SK-N-SH (cell line): ENCODE data around the gene PKP1. TPM values are rescaled to one million over a fixed set of nuclear protein-coding genes. Genes with fewer than 3 reads are reported as not detected.

ENCODE experiments used
- CTCF ChIA-PET: fragments of 300-600, 350-600 bp; formaldehyde crosslinking; extraction: SDS; loops from one replicate; lab custom pipeline; 2021; lab: Yijun Ruan, JAX
- POLR2A ChIA-PET: fragments of 350-600 bp; sonication (Branson Sonifier 250); formaldehyde crosslinking; extraction: SDS; loops from one replicate; lab custom pipeline; 2020; ENCODE audit warnings: antibody characterized with exemption, inconsistent platforms; lab: Yijun Ruan, JAX
- DNase-seq: peaks from one replicate; pipeline ENCODE4 v3.0.0; 2012
- H2AFZ ChIP-seq: fragments of 200-600 bp; sonication (generic); 2 replicates; pipeline ENCODE4 v1.8.1; 2016; ENCODE audit warnings: antibody characterized with exemption, mild to moderate bottlenecking, low read depth
- H3F3A ChIP-seq: fragments of 200-600 bp; sonication (generic); replicated peaks from 2 replicates; pipeline ENCODE3; 2016; ENCODE audit warnings: antibody characterized with exemption, mild to moderate bottlenecking; ENCODE audit not compliant: insufficient read depth
- H3K27ac ChIP-seq, 2 experiments: fragments of 200-500 bp in 1 of 2; fragments of 200-600 bp in 1 of 2; sonication (Bioruptor generic) in 1 of 2; sonication (generic), shearing (Covaris generic) in 1 of 2; 2 replicates each; pipeline versions ENCODE4 v1.5.1 to v1.6.1; 2014 to 2016; ENCODE audit warnings: low read depth in 2 of 2, inconsistent platforms in 1 of 2, low read length in 1 of 2, mild to moderate bottlenecking in 1 of 2, mixed read lengths in 1 of 2
- H3K27me3 ChIP-seq: fragments of 200-600 bp; sonication (generic), shearing (Covaris generic); 2 replicates; pipeline ENCODE4 v1.6.1; 2016; ENCODE audit warnings: mixed run types; ENCODE audit not compliant: insufficient read depth
- H3K36me3 ChIP-seq, 2 experiments: fragments of 200-500 bp in 1 of 2; fragments of 200-600 bp in 1 of 2; sonication (Bioruptor generic) in 1 of 2; sonication (generic) in 1 of 2; replicated peaks in 1 of 2; 2 replicates each; pipeline versions ENCODE3 to v1.5.1; 2014 to 2016; ENCODE audit warnings: low read length in 1 of 2, mild to moderate bottlenecking in 1 of 2; ENCODE audit not compliant: insufficient read depth in 2 of 2, control insufficient read depth in 1 of 2
- H3K4me1 ChIP-seq, 2 experiments: fragments of 200-500 bp in 1 of 2; fragments of 200-600 bp in 1 of 2; sonication (Bioruptor generic) in 1 of 2; sonication (generic), shearing (Covaris generic) in 1 of 2; 2 replicates each; pipeline versions ENCODE4 v1.5.1 to v1.6.1; 2014 to 2016; ENCODE audit warnings: low read depth in 1 of 2, low read length in 1 of 2, mixed run types in 1 of 2; ENCODE audit not compliant: insufficient read depth in 2 of 2, control insufficient read depth in 1 of 2
- H3K4me2 ChIP-seq: fragments of 200-600 bp; sonication (generic), shearing (Covaris generic); 2 replicates; pipeline ENCODE4 v1.6.1; 2017; ENCODE audit warnings: mixed run types
- H3K4me3 ChIP-seq, 2 experiments: fragments of 200-500 bp in 1 of 2; fragments of 200-600 bp in 1 of 2; sonication (Bioruptor generic) in 1 of 2; sonication (generic), shearing (Covaris generic) in 1 of 2; 2 replicates each; pipeline versions ENCODE4 v1.5.1 to v1.8.1; 2014 to 2016; ENCODE audit warnings: low read depth in 2 of 2, inconsistent platforms in 1 of 2, low read length in 1 of 2, mild to moderate bottlenecking in 1 of 2, mixed read lengths in 1 of 2, moderate library complexity in 1 of 2
- H3K79me2 ChIP-seq: fragments of 200-600 bp; sonication (generic); 2 replicates; pipeline ENCODE4 v1.8.1; 2017; ENCODE audit warnings: mild to moderate bottlenecking; ENCODE audit not compliant: insufficient read depth
- H3K9ac ChIP-seq: fragments of 200-600 bp; sonication (generic); 2 replicates; pipeline ENCODE4 v1.6.1; 2017; ENCODE audit warnings: mixed run types
- H3K9me2 ChIP-seq: fragments of 200-600 bp; sonication (generic); 2 replicates; pipeline ENCODE4 v1.6.1; 2017; ENCODE audit warnings: mixed run types
- H3K9me3 ChIP-seq: fragments of 200-600 bp; sonication (generic); 2 replicates; pipeline ENCODE4 v1.6.1; 2017; ENCODE audit warnings: mixed run types, mild to moderate bottlenecking, moderate library complexity
- H4K20me1 ChIP-seq: fragments of 200-600 bp; sonication (generic); 2 replicates; pipeline ENCODE4 v1.6.1; 2017; ENCODE audit warnings: mild to moderate bottlenecking, mixed run types; ENCODE audit not compliant: insufficient read depth
- CHD2 ChIP-seq: fragments of 150-350 bp; IDR thresholded peaks from 2 replicates; pipeline ENCODE4 v1.6.1; 2018; ENCODE audit warnings: low read length; ENCODE audit not compliant: partially characterized antibody
- CTCF ChIP-seq: fragments of 200-600 bp; sonication (generic); IDR thresholded peaks from 2 replicates; pipeline ENCODE4 v1.6.1; 2017; ENCODE audit warnings: antibody characterized with exemption, mild to moderate bottlenecking, moderate library complexity
- ELF1 ChIP-seq: IDR thresholded peaks from 2 replicates; pipeline ENCODE4 v1.4.0; 2012
- FOSL2 ChIP-seq: IDR thresholded peaks from 2 replicates; pipeline ENCODE4 v1.4.0; 2012; ENCODE audit warnings: low read depth, mild to moderate bottlenecking, moderate library complexity, borderline replicate concordance
- FOXJ3 ChIP-seq: sonication (generic); formaldehyde crosslinking; IDR thresholded peaks from 2 replicates; pipeline ENCODE4 v1.5.1; 2020; ENCODE audit warnings: mild to moderate bottlenecking, missing genetic modification reagents
- JUND ChIP-seq: IDR thresholded peaks from 2 replicates; pipeline ENCODE4 v1.4.0; 2012
- NRF1 ChIP-seq: IDR thresholded peaks from 2 replicates; pipeline ENCODE4 v1.6.1; 2012; ENCODE audit warnings: low read depth, mild to moderate bottlenecking, low read length
- PBX3 ChIP-seq: IDR thresholded peaks from 2 replicates; pipeline ENCODE4; 2012
- RAD21 ChIP-seq: IDR thresholded peaks from 2 replicates; pipeline ENCODE4 v1.6.1; 2012; ENCODE audit warnings: mild to moderate bottlenecking, low read length
- RCOR1 ChIP-seq: fragments of 150-350 bp; IDR thresholded peaks from 2 replicates; pipeline ENCODE4 v1.6.1; 2017; ENCODE audit warnings: antibody characterized with exemption, low read length
- RXRA ChIP-seq: IDR thresholded peaks from 2 replicates; pipeline ENCODE4 v1.4.0; 2012; ENCODE audit warnings: low read depth, mild to moderate bottlenecking, borderline replicate concordance
- SIN3A ChIP-seq: IDR thresholded peaks from 2 replicates; pipeline ENCODE4 v1.6.1; 2012; ENCODE audit warnings: low read depth, mild to moderate bottlenecking, low read length, moderate library complexity, borderline replicate concordance
- SMC3 ChIP-seq: IDR thresholded peaks from 2 replicates; pipeline ENCODE4 v1.6.1; 2012; ENCODE audit warnings: low read depth, low read length, improper control_type of control experiment
- TCF12 ChIP-seq: IDR thresholded peaks from 2 replicates; pipeline ENCODE4 v1.4.0; 2012
- YY1 ChIP-seq: IDR thresholded peaks from 2 replicates; pipeline ENCODE4 v1.4.0; 2012; ENCODE audit warnings: low read depth, mild to moderate bottlenecking
- ZBTB33 ChIP-seq: IDR thresholded peaks from 2 replicates; pipeline ENCODE4 v1.4.0; 2012; ENCODE audit warnings: low read depth, borderline replicate concordance
- WGBS: methylation state at CpG from one replicate; pipeline ENCODE4 v1.1.6; 2017; ENCODE audit warnings: low lambda C conversion rate; 5-methylcytosine and 5-hydroxymethylcytosine counted together
- polyA plus RNA-seq, 3 experiments: library from polyadenylated mRNA; depleted of rRNA; stranded (reverse); fragments of >200 nt; gene quantifications; 2 replicates each; pipeline ENCODE4 v1.2.3, GENCODE V29; 2012
- TF ChIP-seq, protein P1 (sequence below): fragments of 150-350 bp; IDR thresholded peaks from 2 replicates; pipeline ENCODE4 v1.6.1; 2017; ENCODE audit warnings: antibody characterized with exemption, low read length, low read depth, borderline replicate concordance
- TF ChIP-seq, protein P2 (sequence below): fragments of 150-350 bp; IDR thresholded peaks from 2 replicates; pipeline ENCODE4 v1.6.1; 2016; ENCODE audit warnings: mild to moderate bottlenecking, low read depth, low read length

Gene PKP1
- polyA plus RNA-seq, 1 of the 3 experiments (the other 2 are of a cell fraction), result not detected

DNA sequence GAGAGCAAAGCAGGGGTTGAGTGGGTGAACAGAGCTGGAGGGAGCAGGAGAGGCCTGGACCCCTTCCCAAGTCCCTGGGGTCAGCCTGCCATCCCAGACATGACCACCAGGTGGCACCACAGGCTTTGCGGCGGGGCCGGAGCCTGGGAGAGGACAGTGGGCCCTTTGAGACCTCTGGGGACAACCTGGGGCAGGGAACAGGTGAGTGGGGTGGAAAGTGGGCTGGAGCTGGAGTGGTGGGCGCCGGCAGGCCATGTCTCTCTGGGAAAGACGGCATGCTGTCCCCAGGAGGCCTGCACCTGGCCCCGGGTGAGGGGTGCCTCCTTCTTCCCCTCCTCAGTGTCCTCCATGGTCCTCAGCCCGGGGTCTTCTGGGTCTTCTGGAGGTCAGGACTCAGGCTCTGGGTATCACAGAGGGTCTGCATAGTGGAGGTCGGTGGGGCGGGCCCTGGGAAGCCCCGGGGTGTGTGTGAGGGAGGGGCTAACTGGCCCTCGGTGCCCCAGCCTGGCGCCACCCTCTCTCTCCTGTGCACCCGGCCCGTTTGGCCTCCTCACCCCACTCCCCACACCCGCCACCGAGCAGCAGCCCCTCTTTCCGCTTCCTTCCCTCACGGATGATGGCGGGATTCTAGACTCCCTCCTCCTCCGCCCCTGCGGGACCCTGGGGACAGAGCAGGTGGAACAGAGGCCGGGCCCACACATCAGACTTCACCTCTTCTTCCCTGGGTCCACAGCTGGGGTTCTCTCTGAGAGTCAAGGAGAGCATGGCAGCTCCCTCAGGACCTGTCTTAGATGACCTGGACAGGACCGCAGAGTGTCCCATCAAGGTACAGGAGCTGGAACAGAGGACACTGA lies 28.5 kb upstream of the PKP1 start:
- H3K9me3 ChIP-seq, result no peaks in the 10 kb centered on the region
- no peak overlapping the region for H3K27ac ChIP-seq
- 53% methylated on average over 13 of the region's 24 CpGs for WGBS
- CTCF ChIA-PET, result interaction anchor here (0.5 to 8.7 kb wide), 49 partner anchors 9 to 282 kb away, joined by 3 to 329 read pairs (median 6); partner anchors contain the start of genes TMEM9 and TNNT2
- H3K79me2 ChIP-seq, result no peaks in the 10 kb centered on the region
- H3K9me2 ChIP-seq, result no peaks in the 10 kb centered on the region
- H3K9ac ChIP-seq, result no peak overlapping the region
- no peak overlapping the region for H3K4me2 ChIP-seq
- H2AFZ ChIP-seq, result no peak overlapping the region
- no peaks in the 10 kb centered on the region for H3K27me3 ChIP-seq
- H3K4me1 ChIP-seq, result peaks cover 0 to 11% of the 10 kb centered on the region in 2 experiments; a peak in 1 of 4 replicates
- DNase-seq, result peak; percentile 97
- no peaks in the 10 kb centered on the region for H3K36me3 ChIP-seq
- POLR2A ChIA-PET, result no interaction called here
- H4K20me1 ChIP-seq, result no peaks in the 10 kb centered on the region
- H3K4me3 ChIP-seq, result no peak overlapping the region
- TF ChIP-seq SMC3, result peak; percentile 98
- peak; percentile 97 for TF ChIP-seq RAD21
- TF ChIP-seq RCOR1, result 0 out of 2 replicates have a peak, but pooled peaks have one; percentile 45
- no peak for TF ChIP-seq NRF1
- no peak for TF ChIP-seq ZBTB33
- TF ChIP-seq CTCF, result peak; percentile 97
- TF ChIP-seq, all 33 proteins: peak for 4
- H3F3A ChIP-seq, result no peaks in the 10 kb centered on the region

- Histone ChIP-seq H4K20me1 (no peaks in the 10 kb centered on the region), H3K27ac (no peak overlapping the region), H3K4me1 (peaks cover 0 to 5% of the 10 kb centered on the region in 2 experiments; a peak in 1 of 4 replicates), H3K9ac (no peak overlapping the region), H3F3A (no peaks in the 10 kb centered on the region), H3K4me2 (no peak overlapping the region), H3K4me3 (no peak overlapping the region), H3K27me3 (no peaks in the 10 kb centered on the region), H2AFZ (no peak overlapping the region), H3K9me3 (no peaks in the 10 kb centered on the region), H3K9me2 (no peaks in the 10 kb centered on the region), H3K36me3 (no peaks in the 10 kb centered on the region), H3K79me2 (no peaks in the 10 kb centered on the region)
- CTCF ChIA-PET, result interaction anchor here (0.7 to 8.7 kb wide), 16 partner anchors 9 to 150 kb away, joined by 3 to 329 read pairs (median 13); partner anchors contain the start of gene TNNT2
- POLR2A ChIA-PET, result no interaction called here
- WGBS, result 74% methylated on average over 12 of the region's 17 CpGs
- DNase-seq, result no peak
- TF ChIP-seq CHD2 (no peak), ELF1 (no peak), FOSL2 (no peak), YY1 (no peak), FOXJ3 (CRISPR knock-in tag) (no peak), TCF12 (no peak), RCOR1 (no peak), JUND (no peak), PBX3 (no peak), SIN3A (no peak), SMC3 (no peak), RXRA (no peak)
- TF ChIP-seq, protein P1, sequence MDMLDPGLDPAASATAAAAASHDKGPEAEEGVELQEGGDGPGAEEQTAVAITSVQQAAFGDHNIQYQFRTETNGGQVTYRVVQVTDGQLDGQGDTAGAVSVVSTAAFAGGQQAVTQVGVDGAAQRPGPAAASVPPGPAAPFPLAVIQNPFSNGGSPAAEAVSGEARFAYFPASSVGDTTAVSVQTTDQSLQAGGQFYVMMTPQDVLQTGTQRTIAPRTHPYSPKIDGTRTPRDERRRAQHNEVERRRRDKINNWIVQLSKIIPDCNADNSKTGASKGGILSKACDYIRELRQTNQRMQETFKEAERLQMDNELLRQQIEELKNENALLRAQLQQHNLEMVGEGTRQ, result no peak
- TF ChIP-seq, protein P2, sequence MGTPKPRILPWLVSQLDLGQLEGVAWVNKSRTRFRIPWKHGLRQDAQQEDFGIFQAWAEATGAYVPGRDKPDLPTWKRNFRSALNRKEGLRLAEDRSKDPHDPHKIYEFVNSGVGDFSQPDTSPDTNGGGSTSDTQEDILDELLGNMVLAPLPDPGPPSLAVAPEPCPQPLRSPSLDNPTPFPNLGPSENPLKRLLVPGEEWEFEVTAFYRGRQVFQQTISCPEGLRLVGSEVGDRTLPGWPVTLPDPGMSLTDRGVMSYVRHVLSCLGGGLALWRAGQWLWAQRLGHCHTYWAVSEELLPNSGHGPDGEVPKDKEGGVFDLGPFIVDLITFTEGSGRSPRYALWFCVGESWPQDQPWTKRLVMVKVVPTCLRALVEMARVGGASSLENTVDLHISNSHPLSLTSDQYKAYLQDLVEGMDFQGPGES, result no peak
Measured at GRCh38 chr1:201255479-201256362, 27.6 kb upstream of the PKP1 start.
